B cell (primary cell): ENCODE data around the gene FANCC. TPM values are rescaled to one million over a fixed set of nuclear protein-coding genes. Genes with fewer than 3 reads are reported as not detected.

Source experiments
- ATAC-seq: fragments of 200-7000 bp; cut with Tn5 transposase; one replicate; pipeline ENCODE4 v1.10.0; 2021; ENCODE audit warnings: low read depth, mild to moderate bottlenecking, moderate number of reproducible peaks, moderate library complexity
- CTCF ChIA-PET: fragments of 350-600 bp; sonication (Branson Sonifier 250); formaldehyde crosslinking; loops from one replicate; lab custom pipeline; 2021; ENCODE audit warnings: antibody characterized with exemption, inconsistent platforms; lab: Charles Lee
- POLR2A ChIA-PET: fragments of 350-600 bp; sonication (Branson Sonifier 250); formaldehyde crosslinking; loops from one replicate; lab custom pipeline; 2021; ENCODE audit warnings: antibody characterized with exemption; lab: Charles Lee
- DNase-seq: peaks from one replicate; pipeline ENCODE4 v3.0.0; 2013
- H2AFZ ChIP-seq: 2 replicates; pipeline ENCODE4 v1.6.1; 2012; ENCODE audit warnings: mild to moderate bottlenecking, low read depth, low read length; ENCODE audit not compliant: insufficient read depth, poor library complexity, severe bottlenecking
- H3K27ac ChIP-seq, 2 donors: 1 replicate in 1 of 2; 2 replicates in 1 of 2; pipeline ENCODE4 v1.5.1; 2012 to 2013; ENCODE audit warnings: low read length in 2 of 2, mild to moderate bottlenecking in 2 of 2, moderate library complexity in 1 of 2
- H3K27me3 ChIP-seq, 4 experiments: fragments of 200-600 bp in 1 of 4; sonication (generic) in 1 of 4; replicated peaks in 1 of 4; 1 replicate in 2 of 4; 2 replicates in 2 of 4; pipeline versions ENCODE4 v1.6.1 to v1.7.0; 2013 to 2016; ENCODE audit warnings: low read length in 3 of 4, mild to moderate bottlenecking in 2 of 4, mixed read lengths in 1 of 4, moderate library complexity in 1 of 4; ENCODE audit not compliant: insufficient read depth in 4 of 4, control insufficient read depth in 3 of 4; ENCODE audit errors: control extremely low read depth in 1 of 4
- H3K36me3 ChIP-seq, 2 experiments: replicated peaks in 1 of 2; 1 replicate in 1 of 2; 2 replicates in 1 of 2; pipeline versions ENCODE4 v1.6.1 to v1.7.1; 2013; ENCODE audit warnings: low read length in 1 of 2; ENCODE audit not compliant: insufficient read depth in 2 of 2, control insufficient read depth in 1 of 2; ENCODE audit errors: control extremely low read depth in 1 of 2, extremely low read depth in 1 of 2
- H3K4me1 ChIP-seq, 2 donors: fragments of 200-600 bp in 1 of 2; sonication (generic) in 1 of 2; 1 replicate in 1 of 2; 2 replicates in 1 of 2; pipeline versions ENCODE4 v1.5.1 to v1.6.1; 2013 to 2017; ENCODE audit warnings: low read length in 2 of 2; ENCODE audit not compliant: control insufficient read depth in 2 of 2, insufficient read depth in 2 of 2
- H3K4me2 ChIP-seq: replicated peaks from 2 replicates; pipeline ENCODE3; 2012; ENCODE audit warnings: mild to moderate bottlenecking, low read depth, low read length; ENCODE audit not compliant: poor library complexity, severe bottlenecking
- H3K4me3 ChIP-seq, 5 experiments: fragments of 200-600 bp in 1 of 5; sonication (generic) in 1 of 5; 1 replicate in 3 of 5; 2 replicates in 2 of 5; pipeline versions ENCODE4 v1.5.1 to v1.7.0; 2011 to 2016; ENCODE audit warnings: low read length in 4 of 5, mild to moderate bottlenecking in 4 of 5, low read depth in 2 of 5, control low read depth in 1 of 5, moderate library complexity in 1 of 5; ENCODE audit not compliant: insufficient read depth in 1 of 5; ENCODE audit errors: control extremely low read depth in 1 of 5, extremely low read depth in 1 of 5
- H3K79me2 ChIP-seq: fragments of 200-600 bp; sonication (generic); one replicate; pipeline ENCODE4 v1.6.0; 2016; ENCODE audit warnings: low read length; ENCODE audit not compliant: control insufficient read depth, insufficient read depth
- H3K9ac ChIP-seq: fragments of 200-600 bp; sonication (generic); 2 replicates; pipeline ENCODE4 v1.6.1; 2017; ENCODE audit warnings: mild to moderate bottlenecking, low read length, moderate library complexity
- H3K9me3 ChIP-seq, 3 donors: one replicate each; pipeline versions ENCODE4 v1.6.1 to v1.7.1; 2013; ENCODE audit warnings: low read length in 2 of 3; ENCODE audit not compliant: control insufficient read depth in 2 of 3, insufficient read depth in 1 of 3; ENCODE audit errors: control extremely low read depth in 1 of 3
- H4K20me1 ChIP-seq: 2 replicates; pipeline ENCODE4 v1.6.0; 2012; ENCODE audit warnings: mild to moderate bottlenecking, low read length; ENCODE audit not compliant: insufficient read depth, control insufficient read depth, poor library complexity, severe bottlenecking
- H3K27ac Mint-ChIP-seq: one replicate; pipeline ENCODE4 v1.8.0; 2021; ENCODE audit warnings: mixed read lengths
- H3K27me3 Mint-ChIP-seq: one replicate; pipeline ENCODE4 v1.8.0; 2021; ENCODE audit warnings: mixed read lengths
- H3K4me1 Mint-ChIP-seq: one replicate; pipeline ENCODE4 v1.8.0; 2021; ENCODE audit warnings: mixed read lengths
- H3K4me3 Mint-ChIP-seq: one replicate; pipeline ENCODE4 v1.8.0; 2021; ENCODE audit warnings: mixed read lengths
- H3K9me3 Mint-ChIP-seq: one replicate; pipeline ENCODE4 v1.8.0; 2022; ENCODE audit warnings: mixed read lengths; ENCODE audit not compliant: insufficient read depth
- CTCF ChIP-seq: fragments of 200-600 bp; IDR thresholded peaks from one replicate; pipeline ENCODE4 v1.8.0; 2022; ENCODE audit warnings: antibody characterized with exemption, mild to moderate bottlenecking
- EZH2 ChIP-seq: IDR thresholded peaks from 2 replicates; pipeline ENCODE4 v1.6.1; 2012; ENCODE audit warnings: borderline replicate concordance, low read depth, mild to moderate bottlenecking, moderate library complexity, low read length; ENCODE audit not compliant: insufficient read depth, poor library complexity, severe bottlenecking
- WGBS: methylation state at CpG from one replicate; pipeline ENCODE4 v1.1.5; 2013; ENCODE audit warnings: missing lambda C conversion rate; ENCODE audit not compliant: insufficient coverage; 5-methylcytosine and 5-hydroxymethylcytosine counted together
- intact Hi-C: fragments of 100-400 bp; cut with micrococcal nuclease; formaldehyde crosslinking; loops from one replicate; pipeline ENCODE4 v1.10.0; 2022
- polyA plus RNA-seq: library from polyadenylated mRNA; depleted of rRNA; stranded (reverse); fragments of >200 nt; gene quantifications from 2 replicates; pipeline ENCODE4 v1.2.3, GENCODE V29; 2012
- total RNA-seq, 2 donors: library from RNA; stranded (reverse); fragments of 120-200 nt in 1 of 2; gene quantifications; 1 replicate in 1 of 2; 2 replicates in 1 of 2; pipeline versions ENCODE4 v1.2.3 to v1.2.4, GENCODE V29; 2013 to 2022

The FANCC gene
- total and polyA plus RNA-seq, 2 donors (not counting 1 experiment from before 2014, with no cell fraction given) = 1.8 to 11.1 TPM

- H3K4me1 ChIP-seq = no peaks in the 10 kb centered on the region
- ATAC-seq (no peak), DNase-seq (no peak)
- WGBS = 100% methylated on average over 2 of the region's 3 CpGs
- ChIA-PET CTCF (no interaction called here), POLR2A (no interaction called here)
- H3K9ac ChIP-seq = no peak overlapping the region
- no peak for TF ChIP-seq CTCF
- TF ChIP-seq EZH2 = no peak
- no peak overlapping the region for H3K4me2 ChIP-seq
- H3K27me3 Mint-ChIP-seq = no peaks in the 10 kb centered on the region
- no peaks in the 10 kb centered on the region for H3K9me3 ChIP-seq
- H3K36me3 ChIP-seq = no peaks in the 10 kb centered on the region
- H3K4me1 Mint-ChIP-seq = peaks cover 6% of the 10 kb centered on the region
- peaks cover 8% of the 10 kb centered on the region for H3K79me2 ChIP-seq
- H3K27me3 ChIP-seq = no peaks in the 10 kb centered on the region
- no peak overlapping the region for H3K4me3 ChIP-seq
- no peak overlapping the region for H3K27ac ChIP-seq
- no peaks in the 10 kb centered on the region for H3K9me3 Mint-ChIP-seq
- no peaks in the 10 kb centered on the region for H4K20me1 ChIP-seq
- no peak overlapping the region for H2AFZ ChIP-seq
- H3K4me3 Mint-ChIP-seq = no peak overlapping the region
- H3K27ac Mint-ChIP-seq = no peak overlapping the region
- intact Hi-C loops = no loop called here
These were observed 11.6 kb downstream of the FANCC start for GRCh38 chr9:95305770-95306492.

GRCh38 chr9:95302479-95302878 lies 15.0 kb downstream of the FANCC start:
- TF ChIP-seq EZH2 = no peak
- no peak for TF ChIP-seq CTCF
- Histone ChIP-seq H3K4me3 (no peak overlapping the region), H3K9ac (no peak overlapping the region), H3K36me3 (no peaks in the 10 kb centered on the region), H3K9me3 (no peaks in the 10 kb centered on the region), H3K4me2 (no peak overlapping the region), H2AFZ (no peak overlapping the region), H3K79me2 (peaks cover 12% of the 10 kb centered on the region), H4K20me1 (no peaks in the 10 kb centered on the region), H3K27me3 (no peaks in the 10 kb centered on the region), H3K27ac (no peak overlapping the region), H3K4me1 (no peaks in the 10 kb centered on the region)
- DNase-seq (no peak), ATAC-seq (no peak)
- H3K27me3 Mint-ChIP-seq = no peaks in the 10 kb centered on the region
- H3K4me3 Mint-ChIP-seq = no peak overlapping the region
- 64% methylated on average over 4 of the region's 5 CpGs for WGBS
- ChIA-PET CTCF (no interaction called here), POLR2A (no interaction called here)
- H3K9me3 Mint-ChIP-seq = no peaks in the 10 kb centered on the region
- no peak overlapping the region for H3K27ac Mint-ChIP-seq
- peaks cover 7% of the 10 kb centered on the region for H3K4me1 Mint-ChIP-seq
- intact Hi-C loops = no loop called here
